ENCODE data around the gene SVOP.
"Not testable (repeated sequence)": the region's sequence is repeated elsewhere in the genome, so short reads cannot be mapped to it uniquely, and the experiment has no call there.

SVOP gene

DNA sequence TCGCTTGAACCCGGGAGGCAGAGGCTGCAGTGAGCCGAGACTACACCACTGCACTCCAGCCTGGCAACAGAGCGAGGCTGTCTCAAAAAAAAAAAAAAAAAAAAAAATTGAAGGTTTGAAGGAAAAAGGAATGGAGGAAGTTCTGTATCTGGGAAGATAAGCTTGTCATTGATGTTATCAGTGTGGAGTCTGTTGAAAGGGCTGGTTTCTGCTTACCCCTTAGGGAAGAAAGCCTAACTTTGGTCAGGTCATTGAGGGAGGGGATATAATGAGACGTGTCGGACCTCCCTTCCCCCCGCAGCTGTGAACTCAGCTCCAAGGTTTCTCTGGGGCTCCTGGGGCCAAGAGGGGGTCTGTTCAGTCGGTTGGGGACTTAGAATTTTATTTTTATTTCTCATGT, 124.5 kb downstream of the SVOP start:
- DNase-seq = no peak

DNA sequence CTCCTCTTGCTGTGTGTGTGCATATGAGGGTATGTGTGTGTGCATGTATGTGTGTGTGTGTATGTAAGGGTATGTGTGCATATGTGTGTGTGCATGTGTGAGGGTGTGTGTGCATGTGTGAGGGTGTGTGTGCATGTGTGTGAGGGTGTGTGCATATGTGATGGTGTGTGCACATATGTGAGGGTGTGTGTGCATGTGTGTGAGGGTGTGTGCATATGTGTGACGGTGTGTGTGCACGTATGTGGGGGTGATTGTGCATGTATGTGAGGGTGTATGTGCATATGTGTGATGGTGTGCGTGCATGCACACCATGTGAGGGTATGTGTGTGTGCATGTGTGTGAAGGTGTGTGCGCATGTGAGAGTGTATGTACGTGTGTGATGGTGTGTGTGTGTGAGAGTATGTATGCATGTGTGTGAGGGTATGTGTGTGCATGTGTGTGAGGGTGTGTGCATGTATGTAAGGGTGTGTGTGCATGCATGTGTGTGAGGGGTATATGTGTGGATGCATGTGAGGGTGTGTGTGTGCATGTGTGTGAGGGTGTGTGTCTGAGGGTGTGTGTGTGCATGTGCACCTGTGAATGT, 125.6 kb downstream of the SVOP start:
- no peak for DNase-seq

DNA sequence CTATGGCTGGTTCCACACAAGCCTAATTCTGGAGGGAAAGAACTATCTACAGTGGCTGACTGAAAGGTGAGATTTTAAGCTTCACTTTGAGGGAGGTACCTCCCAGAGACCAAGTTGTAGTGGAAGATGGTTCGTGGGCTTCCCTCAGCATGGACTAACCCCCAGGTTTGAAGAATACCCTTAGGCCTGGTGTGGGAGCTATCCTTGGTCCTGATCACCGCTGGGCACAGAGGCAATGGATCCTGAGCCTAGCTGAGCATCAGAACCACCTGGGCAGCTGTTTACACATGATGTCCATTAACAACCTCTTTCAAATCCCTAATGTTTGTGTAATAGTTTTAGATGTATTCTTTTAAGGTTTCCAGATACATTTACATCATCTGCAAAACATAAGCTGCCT, 130.7 kb downstream of the SVOP start:
- DNase-seq = no peak

DNA sequence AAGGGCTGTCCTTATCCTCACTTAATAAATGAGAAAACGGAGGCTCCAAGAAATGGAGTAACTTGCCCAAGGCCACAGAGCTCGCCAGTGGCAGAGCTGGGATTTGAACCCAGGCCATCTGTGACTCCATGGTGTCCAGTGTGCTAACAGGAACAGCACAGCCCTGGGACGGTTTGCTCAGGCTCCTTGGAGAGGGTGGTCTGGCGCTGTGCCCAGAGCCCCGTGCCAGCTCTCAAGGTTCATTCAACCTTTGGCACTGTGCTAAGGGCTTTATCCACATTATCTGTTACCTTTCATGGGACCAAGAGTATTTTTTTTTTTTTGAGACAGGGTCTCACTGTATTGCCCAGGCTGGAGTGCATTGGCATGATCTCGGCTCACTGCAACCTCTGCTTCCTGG, 132.8 kb downstream of the SVOP start:
- no peak for DNase-seq

DNA sequence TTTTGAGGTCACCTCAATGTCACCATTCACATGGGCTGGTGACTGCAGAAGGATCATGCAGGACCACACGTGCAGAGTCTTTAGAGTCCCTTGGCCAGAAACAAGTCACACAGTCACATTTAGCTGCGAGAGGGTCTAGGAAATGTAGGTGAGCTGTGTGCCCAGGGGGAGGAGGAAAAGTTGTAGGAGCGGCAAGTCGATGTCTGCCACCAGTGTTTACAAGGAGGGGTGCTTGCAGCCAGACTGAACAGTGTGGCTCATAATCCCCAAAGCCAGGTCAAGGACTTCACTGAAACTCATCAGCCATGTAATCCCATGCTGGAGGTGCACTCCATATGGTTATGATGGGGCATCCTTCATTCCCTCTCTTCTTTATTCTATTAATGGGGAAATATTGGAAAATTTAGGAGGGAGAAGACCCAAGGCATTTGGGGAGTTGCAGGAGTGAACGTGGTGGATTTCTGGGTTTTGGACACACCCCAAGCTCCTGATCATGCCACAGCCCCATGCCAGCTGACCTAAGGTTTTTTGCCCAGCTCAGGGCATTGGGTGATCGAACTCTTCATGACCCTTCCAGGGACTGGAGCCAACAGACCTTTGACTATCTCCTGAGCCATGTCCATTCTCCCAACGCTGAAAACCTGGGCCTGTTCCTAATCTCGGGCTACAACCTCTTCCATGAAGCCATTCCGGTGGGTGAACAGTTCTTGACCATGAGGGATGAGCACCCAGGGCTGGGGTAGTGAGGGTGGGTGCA, 133.8 kb downstream of the SVOP start:
- no peak for DNase-seq

DNA sequence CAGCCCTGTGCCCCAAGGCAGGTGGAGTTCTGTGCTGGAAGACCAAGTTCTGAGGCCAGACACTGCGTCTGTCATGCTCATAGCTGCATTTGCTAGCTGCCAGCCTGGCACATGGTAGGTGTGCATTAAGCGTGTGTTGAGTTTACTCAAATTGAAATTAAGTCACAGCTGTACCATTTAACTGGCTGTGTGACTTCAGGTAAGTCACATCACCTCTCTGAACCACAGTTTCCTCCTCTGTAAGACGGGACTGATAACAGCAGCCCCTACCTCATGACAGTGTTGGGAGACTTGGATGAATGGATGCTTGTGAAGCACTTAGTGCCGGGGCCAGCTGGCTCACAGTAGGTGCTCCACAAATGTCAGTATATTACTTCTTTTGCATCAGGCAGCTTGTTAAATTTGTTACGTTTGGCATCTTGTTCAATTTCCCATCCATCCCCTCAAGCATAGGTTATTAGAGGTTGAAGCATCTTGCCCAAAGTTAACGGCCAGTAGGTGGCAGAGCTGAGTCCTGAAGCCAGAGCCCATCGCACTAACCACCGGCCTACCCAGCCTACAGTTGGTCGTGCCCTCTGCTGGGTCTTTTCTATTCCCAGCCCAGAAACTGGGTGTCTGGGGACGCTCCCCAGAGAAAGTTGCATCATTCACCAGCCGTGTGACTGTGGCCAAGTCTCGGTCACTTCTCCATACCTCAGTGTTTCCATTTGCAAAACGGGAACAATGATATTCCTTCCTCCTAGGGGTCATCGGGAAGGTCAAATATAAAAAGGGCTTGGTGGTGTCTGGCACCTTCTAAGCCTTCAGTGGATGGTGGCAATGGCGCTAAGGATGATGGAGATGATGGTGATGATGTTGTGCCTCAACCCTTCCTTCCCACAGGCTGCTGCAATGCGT, 136.5 kb downstream of the SVOP start:
- DNase-seq = peak in 5 of 56 donors; percentile 2 to 31 (median 7)

DNA sequence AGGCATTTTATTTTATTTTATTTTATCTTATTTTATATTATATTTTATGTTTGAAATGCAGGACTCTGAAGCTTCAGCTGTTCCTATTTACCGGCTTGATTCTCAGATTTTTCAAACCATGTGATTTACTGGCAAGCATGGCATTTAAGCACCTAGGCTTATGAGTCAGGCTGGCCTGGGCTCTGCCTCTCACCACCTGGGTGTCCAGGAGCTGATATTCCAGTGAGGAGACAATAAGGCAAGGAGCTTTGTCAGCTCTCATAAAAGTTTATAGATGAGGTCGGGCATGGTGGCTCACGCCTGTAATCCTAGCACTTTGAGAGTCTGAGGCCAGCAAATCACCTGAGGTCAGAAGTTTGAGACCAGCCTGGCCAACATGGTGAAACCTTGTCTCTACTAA, 138.9 kb downstream of the SVOP start:
- DNase-seq = no peak

DNA sequence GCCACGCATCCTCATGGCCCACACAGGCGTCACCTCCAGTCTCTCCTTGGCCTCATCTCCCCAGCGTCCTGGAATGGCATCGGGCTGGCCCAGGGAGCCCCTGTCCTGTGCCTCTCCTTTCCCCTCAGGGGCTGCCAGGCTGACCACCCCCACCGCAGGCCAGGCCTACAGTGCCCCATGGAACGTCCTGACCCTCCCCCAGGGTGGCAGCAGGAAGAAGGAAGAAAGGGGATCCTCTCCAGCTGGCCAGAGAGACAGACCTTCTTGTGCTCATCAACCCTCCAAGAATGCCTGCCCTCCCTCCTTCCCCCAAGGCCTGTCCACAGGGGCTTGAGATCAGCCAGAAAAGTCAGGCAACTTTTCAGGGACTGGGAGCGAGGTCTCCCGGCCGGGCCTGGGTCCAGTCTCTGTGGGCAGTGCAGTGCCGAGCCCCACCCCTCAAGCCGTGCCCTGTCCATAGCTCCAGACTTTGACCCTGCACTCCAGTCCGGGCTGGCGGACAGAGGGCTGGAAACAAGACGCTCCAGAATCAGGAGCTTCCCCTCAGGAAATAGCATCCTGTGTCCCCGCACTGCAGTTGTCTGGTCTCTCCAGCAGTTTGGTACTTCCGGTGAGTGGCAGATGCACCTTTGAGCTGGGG, 141.1 kb downstream of the SVOP start, which contains the start of gene DAO:
Gene DAO (plus strand): TSS at position 478 of the 640 bp plus-strand sequence. CDS start 4,915 bp downstream, outside the sequence.
- DNase-seq = peak in 4 of 56 donors; percentile 11 to 42 (median 19)

DNA sequence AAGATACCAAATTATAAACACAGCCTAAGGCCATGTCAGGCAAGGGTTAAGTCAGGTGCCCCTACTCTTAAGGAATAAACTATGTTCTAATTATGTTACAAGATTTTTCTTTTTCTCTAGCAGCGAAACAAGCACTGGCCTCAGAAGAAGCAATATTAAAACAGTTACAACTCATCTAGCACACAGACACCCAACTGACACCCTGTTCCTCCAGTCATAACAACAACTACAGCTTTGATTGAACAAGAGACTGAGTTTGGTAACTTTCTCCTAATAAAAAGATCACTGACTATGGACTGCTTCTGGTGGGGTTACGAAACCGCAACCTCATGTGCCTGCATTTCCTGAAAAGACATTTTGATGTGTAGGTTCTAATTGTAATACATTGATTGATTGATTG, 144.3 kb downstream of the SVOP start:
- DNase-seq = no peak

DNA sequence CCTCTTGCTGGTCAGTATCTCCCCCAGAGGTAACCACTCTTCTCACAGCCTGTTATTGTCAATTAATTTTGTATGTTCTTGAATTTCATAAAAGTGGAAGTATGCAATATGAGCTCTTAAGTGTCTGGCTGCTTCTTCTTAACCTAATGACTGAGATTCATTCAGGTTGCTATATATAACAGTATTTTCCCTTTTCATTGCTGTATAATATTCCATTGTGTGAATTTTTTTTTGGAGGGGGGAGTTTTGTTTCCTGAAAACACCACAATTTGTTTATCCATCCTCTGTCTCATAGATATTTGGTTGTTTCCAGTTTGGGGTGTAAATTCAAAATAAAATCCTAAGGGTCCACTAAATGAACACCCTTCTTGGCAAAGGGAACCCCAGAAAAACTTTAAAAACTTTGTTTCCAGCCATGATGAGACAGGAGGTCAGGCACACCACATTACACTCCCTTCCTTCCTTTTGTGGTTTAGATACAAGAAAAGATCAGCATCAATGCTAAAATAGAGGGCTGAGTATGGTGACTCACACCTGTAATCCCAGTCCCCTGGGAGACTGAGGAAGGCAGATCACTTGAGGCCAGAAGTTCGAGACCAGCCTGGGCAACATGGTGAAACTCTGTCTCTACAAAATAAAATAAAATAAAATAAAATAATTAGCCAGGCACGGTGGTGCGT, 145.0 kb downstream of the SVOP start:
- DNase-seq = no peak

DNA sequence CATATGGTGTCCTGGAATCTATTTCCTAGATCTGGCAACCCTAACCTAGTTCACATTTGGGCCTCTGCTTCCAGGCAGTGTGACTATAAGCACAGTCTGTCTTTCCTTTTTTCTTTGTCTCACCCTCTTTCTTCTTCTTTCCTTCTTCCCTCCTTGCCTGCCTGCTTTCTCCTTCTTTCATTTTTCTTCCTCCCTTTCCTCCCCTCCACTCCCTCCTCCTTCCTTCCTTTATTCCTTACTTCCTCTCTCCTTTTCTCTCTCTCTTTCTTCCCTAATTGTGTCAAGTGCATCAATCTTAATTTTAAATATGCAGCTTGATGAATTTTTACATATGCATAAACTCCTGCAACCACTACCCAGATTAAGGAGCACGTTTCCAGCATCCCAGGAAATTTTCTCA, 145.6 kb downstream of the SVOP start:
- no peak for DNase-seq

DNA sequence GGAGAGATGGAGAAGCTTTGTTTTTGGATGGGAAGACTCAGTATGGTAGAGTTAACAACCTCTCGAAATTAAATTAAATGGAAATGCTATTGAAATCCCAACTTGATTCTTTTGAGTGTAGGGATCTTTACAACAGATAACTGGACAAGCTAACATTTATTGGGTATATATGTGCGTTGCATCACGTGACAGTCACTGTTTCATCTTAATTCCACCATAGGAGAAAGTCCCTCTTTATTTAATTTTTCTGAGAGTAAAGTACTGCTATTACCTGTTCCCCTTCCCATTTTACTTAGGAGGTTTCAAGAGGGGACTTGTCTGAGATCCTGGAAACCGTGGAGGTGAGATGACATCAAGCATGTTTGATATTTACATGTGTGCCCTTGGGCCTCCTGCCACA, 152.1 kb downstream of the SVOP start:
- DNase-seq = no peak

DNA sequence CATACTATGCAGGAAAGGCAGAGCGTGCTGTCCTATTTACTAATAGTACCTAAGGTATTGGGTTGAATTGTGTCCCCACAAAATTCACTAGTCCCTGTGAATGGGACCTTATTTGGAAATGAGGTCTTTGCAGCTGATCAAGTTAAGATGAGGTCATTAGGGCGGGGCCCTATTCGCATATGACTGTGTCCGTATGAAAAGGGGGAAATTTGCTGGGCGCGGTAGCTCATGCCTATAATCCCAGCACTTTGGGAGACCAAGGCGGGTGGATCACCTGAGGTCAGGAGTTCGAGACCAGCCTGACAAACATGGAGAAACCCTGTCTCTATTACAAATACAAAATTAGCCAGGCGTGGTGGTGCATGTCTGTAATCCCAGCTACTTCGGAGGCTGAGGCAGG, 154.8 kb downstream of the SVOP start:
- not testable (repeated sequence) for DNase-seq

DNA sequence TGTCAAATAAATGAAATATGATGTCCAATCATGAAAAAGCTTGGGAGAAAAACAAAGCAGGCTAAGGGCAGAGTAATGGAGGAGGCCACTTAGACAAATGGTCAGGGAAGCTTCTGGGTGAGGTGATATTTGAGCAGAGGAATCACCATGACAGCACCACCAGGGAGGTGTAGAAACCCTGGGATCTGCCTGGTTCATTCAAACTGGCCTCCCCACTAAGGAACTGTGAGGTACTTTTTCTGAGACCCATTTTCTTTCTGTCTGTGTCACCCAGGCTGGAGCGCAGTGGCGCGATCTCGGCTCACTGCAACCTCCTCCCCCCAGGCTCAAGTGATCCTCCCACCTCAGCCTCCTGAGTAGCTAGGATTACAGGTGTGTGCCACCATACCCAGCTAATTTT, 155.7 kb downstream of the SVOP start:
- no peak for DNase-seq

DNA sequence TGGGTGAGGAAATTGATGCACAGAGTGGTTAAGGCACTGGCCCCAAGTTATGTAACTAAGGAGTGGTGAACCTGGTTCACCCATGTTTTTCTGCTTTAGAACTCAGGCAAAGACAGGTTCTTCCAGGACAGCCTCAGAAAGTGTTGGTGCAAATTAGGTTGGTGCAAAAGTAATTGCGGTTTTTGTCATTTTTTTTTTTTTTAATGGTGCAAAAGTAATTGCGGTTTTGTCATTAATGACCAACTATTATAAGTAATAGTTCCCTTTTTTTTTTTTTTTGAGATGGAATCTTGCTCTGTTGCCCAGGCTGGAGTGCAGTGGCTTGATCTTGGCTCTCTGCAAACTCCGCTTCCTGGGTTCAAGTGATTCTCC, 158.3 kb downstream of the SVOP start:
- DNase-seq = no peak

DNA sequence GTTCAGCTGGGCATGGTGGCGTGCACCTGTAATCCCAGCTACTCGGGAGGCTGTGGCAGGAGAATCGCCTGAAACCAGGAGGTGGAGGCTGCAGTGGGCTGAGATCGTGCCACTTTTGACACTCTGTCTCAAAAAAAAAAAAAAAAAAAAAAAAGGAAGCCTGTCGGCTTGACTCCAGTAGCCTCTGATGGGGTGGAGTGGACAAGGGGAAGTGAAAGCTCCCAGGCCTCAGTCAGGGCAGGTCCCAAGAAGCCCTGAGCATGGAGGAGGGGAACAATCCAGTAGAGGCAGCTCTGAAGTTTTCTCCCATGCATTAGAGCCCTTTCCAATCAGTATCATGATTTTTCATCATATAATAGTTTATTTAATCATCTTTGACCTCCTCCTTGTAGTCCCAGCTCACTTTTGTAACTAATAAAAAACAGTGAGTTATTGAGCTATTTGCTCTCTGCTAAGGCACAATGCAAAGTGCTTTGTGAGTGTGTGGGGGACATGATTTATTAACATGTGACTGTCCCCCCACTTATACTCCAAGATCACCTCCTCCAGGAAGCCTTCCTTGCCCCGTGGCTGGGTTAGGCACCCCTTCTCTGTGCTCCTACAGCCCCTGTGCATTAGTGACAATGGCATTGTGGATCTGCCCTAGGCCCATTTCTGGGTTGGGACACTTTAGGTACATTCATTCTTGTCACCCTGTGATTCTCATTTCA, 158.8 kb downstream of the SVOP start:
- peak in 3 of 56 donors; percentile 7 to 37 (median 14) for DNase-seq

DNA sequence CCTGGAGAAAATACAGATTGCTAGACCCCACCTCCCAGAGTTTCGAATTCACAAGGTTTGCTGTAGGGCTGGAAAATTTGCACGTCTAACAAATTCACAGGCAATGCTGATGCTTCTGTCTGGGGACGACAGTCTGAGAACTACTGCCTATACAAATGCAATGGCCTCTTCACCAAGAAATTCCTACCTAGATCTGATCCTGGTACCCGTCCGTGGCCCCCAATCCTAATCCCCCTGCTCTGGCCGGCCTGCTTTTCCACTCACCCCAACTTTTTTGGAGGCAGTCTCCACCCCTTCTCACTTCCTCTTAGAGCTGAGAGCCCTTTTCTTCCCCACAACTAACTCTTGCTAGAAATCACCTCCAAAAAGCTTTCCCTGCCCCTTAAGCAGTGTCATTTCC, 160.4 kb downstream of the SVOP start:
- no peak for DNase-seq

DNA sequence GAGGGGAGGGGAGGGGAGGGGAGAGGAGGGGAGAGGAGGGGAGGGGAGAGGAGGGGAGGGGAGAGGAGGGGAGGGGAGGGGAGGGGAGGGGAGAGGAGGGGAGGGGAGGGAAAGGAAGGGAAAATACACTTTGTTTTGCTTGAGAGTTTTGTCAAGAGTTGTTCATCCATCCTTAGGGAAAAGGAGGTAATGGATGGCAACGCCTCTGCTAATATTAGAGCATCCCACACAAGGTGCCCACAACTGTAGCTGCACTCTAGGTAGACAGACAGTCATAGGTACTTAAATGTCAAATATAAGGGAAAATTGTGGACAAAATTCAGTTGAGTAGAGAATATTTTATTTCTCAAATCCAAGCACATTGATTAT, 161.0 kb downstream of the SVOP start:
- no peak for DNase-seq

DNA sequence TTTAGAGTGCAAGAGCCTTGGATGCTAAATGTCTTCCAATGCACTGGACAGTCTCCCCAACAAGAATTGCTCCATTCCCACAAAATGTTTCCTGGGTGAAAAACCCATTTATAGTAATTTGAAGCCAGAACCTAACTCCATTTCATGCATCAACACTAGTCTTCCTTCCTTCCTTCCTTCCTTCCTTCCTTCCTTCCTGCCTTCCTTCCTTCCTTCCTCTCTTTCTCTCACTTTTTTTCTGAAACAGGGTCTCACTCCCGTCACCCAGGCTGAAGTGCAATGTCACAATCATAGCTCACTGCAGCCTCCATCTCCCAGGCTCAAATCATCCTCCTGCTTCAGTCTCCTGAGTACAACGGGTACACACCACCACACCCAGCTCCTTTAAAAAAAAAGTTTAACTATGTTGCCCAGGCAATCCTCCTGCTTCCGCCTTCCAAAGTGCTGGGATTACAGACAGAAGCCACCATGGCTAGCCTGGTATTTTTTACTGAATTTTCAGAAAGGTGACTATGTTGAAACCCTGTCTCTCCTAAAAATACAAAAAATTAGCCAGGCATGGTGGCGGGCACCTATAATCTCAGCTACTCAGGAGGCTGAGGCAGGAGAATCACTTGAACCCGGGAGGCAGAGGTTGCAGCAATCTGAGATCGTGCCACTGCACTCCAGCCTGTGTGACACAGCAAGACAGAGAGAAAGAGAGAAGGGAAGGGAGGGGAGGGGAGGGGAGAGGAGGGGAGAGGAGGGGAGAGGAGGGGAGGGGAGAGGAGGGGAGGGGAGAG, 161.5 kb downstream of the SVOP start:
- not testable (repeated sequence) for DNase-seq
